Gastroesophageal sphincter (tissue), 4 donors: ENCODE data around the gene CHRNA5. TPM values are rescaled to one million over a fixed set of nuclear protein-coding genes. Genes with fewer than 3 reads are reported as not detected.

Source experiments
- ATAC-seq: fragments of 150-250 bp; one replicate; pipeline ENCODE4 v1.9.1; 2016; ENCODE audit warnings: mild to moderate bottlenecking, moderate library complexity
- H3K27ac ChIP-seq, 4 donors: fragments of 200-600 bp; sonication (generic) in 3 of 4; 1 replicate in 3 of 4; 2 replicates in 1 of 4; pipeline ENCODE4 v1.5.1; 2016 to 2019
- H3K27me3 ChIP-seq: fragments of 200-600 bp; sonication (generic); one replicate; pipeline ENCODE4 v1.5.1; 2019
- H3K36me3 ChIP-seq, 2 donors: fragments of 200-600 bp; sonication (generic); one replicate each; pipeline ENCODE4 v1.5.1; 2019; ENCODE audit warnings: control low read depth in 1 of 2
- H3K4me1 ChIP-seq, 3 donors: fragments of 200-600 bp; sonication (generic); 1 replicate in 2 of 3; 2 replicates in 1 of 3; pipeline ENCODE4 v1.5.1; 2016 to 2019; ENCODE audit warnings: control low read depth in 2 of 3
- H3K4me3 ChIP-seq, 2 donors: fragments of 200-600 bp; sonication (generic); one replicate each; pipeline ENCODE4 v1.5.1; 2019; ENCODE audit warnings: mild to moderate bottlenecking in 1 of 2, moderate library complexity in 1 of 2
- H3K9me3 ChIP-seq, 3 donors: fragments of 200-600 bp; sonication (generic); one replicate each; pipeline ENCODE4 v1.5.1; 2017 to 2019; ENCODE audit warnings: control low read depth in 2 of 3
- EP300 ChIP-seq: sonication (generic); formaldehyde crosslinking; IDR thresholded peaks from one replicate; pipeline ENCODE4 v1.6.1; 2017; ENCODE audit warnings: antibody characterized with exemption, mild to moderate bottlenecking
- POLR2A ChIP-seq, 2 donors: fragments of 450-650 bp; IDR thresholded peaks; one replicate each; pipeline ENCODE4 v1.6.1; 2017; ENCODE audit warnings: antibody characterized with exemption in 2 of 2, mild to moderate bottlenecking in 2 of 2, moderate library complexity in 1 of 2
- POLR2AphosphoS5 ChIP-seq: sonication (generic); formaldehyde crosslinking; IDR thresholded peaks from one replicate; pipeline ENCODE4 v1.6.1; 2017; ENCODE audit warnings: antibody characterized with exemption
- WGBS, 2 donors: methylation state at CpG; one replicate each; pipeline ENCODE4 v1.1.5; 2018; ENCODE audit warnings: low coverage in 1 of 2; 5-methylcytosine and 5-hydroxymethylcytosine counted together
- total RNA-seq, 4 donors: library from RNA; depleted of rRNA; stranded (reverse); fragments of >200 nt; gene quantifications; one replicate each; pipeline ENCODE4 v1.1.0, GENCODE V29; 2016
- TF ChIP-seq, protein P1 (sequence below), 4 experiments: fragments of 200-600 bp in 2 of 4; fragments of 450-650 bp in 2 of 4; sonication (generic) in 1 of 4; IDR thresholded peaks; one replicate each; pipeline ENCODE4 v1.5.1; 2017 to 2019; ENCODE audit warnings: antibody characterized with exemption in 4 of 4, mild to moderate bottlenecking in 2 of 4, moderate library complexity in 2 of 4

The CHRNA5 gene
- total RNA-seq, 4 donors from 2014 or later = 0.93 to 4.0 (median 1.6) TPM

GRCh38 chr15:78626381-78626995 lies 61.2 kb downstream of the CHRNA5 start:
- ATAC-seq = no peak
- H3K27ac ChIP-seq = no peak overlapping the region
- H3K36me3 ChIP-seq = no peaks in the 10 kb centered on the region
- TF ChIP-seq POLR2A (IDR thresholded peaks at IDR 0.05) (no peak), POLR2AphosphoS5 (no peak), EP300 (no peak)
- TF ChIP-seq, protein P1, sequence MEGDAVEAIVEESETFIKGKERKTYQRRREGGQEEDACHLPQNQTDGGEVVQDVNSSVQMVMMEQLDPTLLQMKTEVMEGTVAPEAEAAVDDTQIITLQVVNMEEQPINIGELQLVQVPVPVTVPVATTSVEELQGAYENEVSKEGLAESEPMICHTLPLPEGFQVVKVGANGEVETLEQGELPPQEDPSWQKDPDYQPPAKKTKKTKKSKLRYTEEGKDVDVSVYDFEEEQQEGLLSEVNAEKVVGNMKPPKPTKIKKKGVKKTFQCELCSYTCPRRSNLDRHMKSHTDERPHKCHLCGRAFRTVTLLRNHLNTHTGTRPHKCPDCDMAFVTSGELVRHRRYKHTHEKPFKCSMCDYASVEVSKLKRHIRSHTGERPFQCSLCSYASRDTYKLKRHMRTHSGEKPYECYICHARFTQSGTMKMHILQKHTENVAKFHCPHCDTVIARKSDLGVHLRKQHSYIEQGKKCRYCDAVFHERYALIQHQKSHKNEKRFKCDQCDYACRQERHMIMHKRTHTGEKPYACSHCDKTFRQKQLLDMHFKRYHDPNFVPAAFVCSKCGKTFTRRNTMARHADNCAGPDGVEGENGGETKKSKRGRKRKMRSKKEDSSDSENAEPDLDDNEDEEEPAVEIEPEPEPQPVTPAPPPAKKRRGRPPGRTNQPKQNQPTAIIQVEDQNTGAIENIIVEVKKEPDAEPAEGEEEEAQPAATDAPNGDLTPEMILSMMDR (IDR thresholded peaks at IDR 0.05) = no peak
- 80 to 91% methylated on average over 3 to 4 of the region's 6 CpGs for WGBS, 2 donors
- H3K9me3 ChIP-seq = no peaks in the 10 kb centered on the region
- H3K4me1 ChIP-seq = no peaks in the 10 kb centered on the region
- no peak overlapping the region for H3K4me3 ChIP-seq
- peaks cover 39% of the 10 kb centered on the region for H3K27me3 ChIP-seq

- H3K4me1 ChIP-seq = no peaks in the 10 kb centered on the region
- ATAC-seq = no peak
- TF ChIP-seq EP300 (no peak), POLR2A (IDR thresholded peaks at IDR 0.05) (no peak), POLR2AphosphoS5 (no peak)
- TF ChIP-seq, protein P1 (IDR thresholded peaks at IDR 0.05) = no peak
- peaks cover 30% of the 10 kb centered on the region for H3K27me3 ChIP-seq
- H3K36me3 ChIP-seq = no peaks in the 10 kb centered on the region
- 69 to 75% methylated on average over 3 to 5 of the region's 8 CpGs for WGBS, 2 donors
- H3K9me3 ChIP-seq = no peaks in the 10 kb centered on the region
- no peak overlapping the region for H3K4me3 ChIP-seq
- H3K27ac ChIP-seq = no peak overlapping the region
Measured at GRCh38 chr15:78627348-78627747, 62.0 kb downstream of the CHRNA5 start.

DNA sequence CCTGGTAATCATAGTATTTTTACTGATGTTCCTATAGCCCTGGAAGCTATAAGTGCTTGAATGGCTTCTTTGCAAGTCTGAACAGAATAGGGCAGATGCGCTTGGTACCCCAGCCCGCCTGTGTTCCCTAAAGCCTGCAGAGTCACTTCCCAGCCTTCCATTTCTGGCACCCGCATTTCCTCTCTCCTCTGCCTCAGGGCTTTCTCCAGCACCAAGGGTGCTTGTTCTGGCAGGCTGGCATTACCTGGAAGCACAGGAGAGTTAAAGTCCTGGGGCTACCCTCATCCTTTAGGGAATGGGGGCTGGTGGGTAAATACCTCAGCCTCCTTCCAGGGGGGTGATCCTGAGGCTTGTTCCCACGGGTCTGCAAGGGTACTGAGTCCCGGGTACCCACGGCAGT lies 62.9 kb downstream of the CHRNA5 start:
- peaks cover 29% of the 10 kb centered on the region for H3K27me3 ChIP-seq
- no peak overlapping the region for H3K4me3 ChIP-seq
- 80 to 85% methylated on average over 2 to 6 of the region's 6 CpGs for WGBS, 2 donors
- peaks cover 0 to 6% (median 0%) of the 10 kb centered on the region in 3 donors for H3K9me3 ChIP-seq
- no peaks in the 10 kb centered on the region for H3K36me3 ChIP-seq
- no peak for ATAC-seq
- TF ChIP-seq, protein P1 (IDR thresholded peaks at IDR 0.05) = no peak
- TF ChIP-seq POLR2AphosphoS5 = no peak
- no peak for TF ChIP-seq POLR2A (IDR thresholded peaks at IDR 0.05)
- H3K4me1 ChIP-seq = no peaks in the 10 kb centered on the region
- H3K27ac ChIP-seq = no peak overlapping the region

GRCh38 chr15:78629031-78629715 lies 63.9 kb downstream of the CHRNA5 start:
- WGBS, 2 donors = 88 to 91% methylated on average over 7 to 11 of the region's 29 CpGs
- no peak overlapping the region for H3K4me3 ChIP-seq
- TF ChIP-seq POLR2AphosphoS5 (no peak), POLR2A (IDR thresholded peaks at IDR 0.05) (no peak), EP300 (no peak)
- TF ChIP-seq, protein P1 (IDR thresholded peaks at IDR 0.05) = no peak
- ATAC-seq = no peak
- H3K36me3 ChIP-seq = no peaks in the 10 kb centered on the region
- no peaks in the 10 kb centered on the region for H3K4me1 ChIP-seq
- H3K27ac ChIP-seq = no peak overlapping the region
- H3K9me3 ChIP-seq = peaks cover 0 to 16% (median 0%) of the 10 kb centered on the region in 3 donors
- peaks cover 27% of the 10 kb centered on the region for H3K27me3 ChIP-seq

DNA sequence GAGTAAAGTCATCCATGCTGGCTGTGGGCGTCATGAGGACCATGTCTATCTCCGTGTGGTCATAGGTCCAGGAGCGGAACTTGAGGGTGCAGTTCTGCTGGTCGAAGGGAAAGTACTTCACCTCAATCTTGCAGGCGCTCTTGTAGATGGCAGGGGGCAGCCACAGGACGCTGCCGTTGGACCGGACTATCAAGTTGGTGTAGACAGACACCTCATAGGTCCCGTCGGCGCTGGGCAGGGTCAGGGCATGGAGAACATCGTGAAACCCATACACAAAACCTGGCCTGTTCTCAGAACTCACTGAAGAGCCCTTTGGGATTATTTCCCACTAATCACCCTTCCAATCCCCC lies 64.4 kb downstream of the CHRNA5 start:
- Histone ChIP-seq H3K4me1 (no peaks in the 10 kb centered on the region), H3K27ac (no peak overlapping the region), H3K9me3 (peaks cover 0 to 18% (median 0%) of the 10 kb centered on the region in 3 donors), H3K36me3 (no peaks in the 10 kb centered on the region), H3K27me3 (peaks cover 22% of the 10 kb centered on the region), H3K4me3 (no peak overlapping the region)
- WGBS, 2 donors = 89% methylated on average over 10 of the region's 12 CpGs; no CpG with 5 or more reads in 1 of the 2 donors
- no peak for TF ChIP-seq POLR2A (IDR thresholded peaks at IDR 0.05)
- TF ChIP-seq POLR2AphosphoS5 = no peak
- TF ChIP-seq EP300 = no peak
- TF ChIP-seq, protein P1 (IDR thresholded peaks at IDR 0.05) = no peak
- no peak for ATAC-seq
